HuH-7 (cell line): ENCODE results near the gene AQP12B.

ENCODE experiments used
- DNase-seq: peaks from one replicate; pipeline ENCODE4 v3.0.0; 2011; ENCODE audit warnings: low spot score

The AQP12B gene

GRCh38 chr2:240717681-240718581 is 35.2 kb upstream of the AQP12B start:
- no peak for DNase-seq

DNA sequence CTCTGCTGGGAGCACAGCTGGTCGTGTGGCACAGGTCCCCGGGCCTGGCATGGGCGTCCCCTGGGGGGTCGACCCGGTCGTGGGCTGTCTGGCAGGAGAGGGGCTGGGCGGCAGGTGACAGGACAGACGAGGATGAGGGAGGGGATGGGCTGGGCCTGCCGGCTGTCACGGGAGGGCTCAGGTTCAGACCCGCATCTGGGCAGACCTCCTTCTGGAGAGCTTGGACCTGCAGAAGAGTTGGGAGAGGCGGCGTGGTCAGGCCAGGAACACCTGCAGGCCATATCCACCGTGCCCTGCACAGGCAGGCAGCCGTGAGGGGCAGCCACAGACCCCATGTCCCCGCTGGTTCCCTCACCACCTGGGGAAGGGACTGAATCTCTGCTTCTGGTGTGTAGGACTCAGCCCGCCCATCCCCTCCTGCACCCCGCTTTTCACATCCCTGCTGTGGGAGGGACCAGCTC is 34.5 kb upstream of the AQP12B start:
- no peak for DNase-seq

GRCh38 chr2:240716130-240716798 is 33.6 kb upstream of the AQP12B start:
- no peak for DNase-seq

GRCh38 chr2:240714747-240715725 is 32.4 kb upstream of the AQP12B start:
- no peak for DNase-seq

DNA sequence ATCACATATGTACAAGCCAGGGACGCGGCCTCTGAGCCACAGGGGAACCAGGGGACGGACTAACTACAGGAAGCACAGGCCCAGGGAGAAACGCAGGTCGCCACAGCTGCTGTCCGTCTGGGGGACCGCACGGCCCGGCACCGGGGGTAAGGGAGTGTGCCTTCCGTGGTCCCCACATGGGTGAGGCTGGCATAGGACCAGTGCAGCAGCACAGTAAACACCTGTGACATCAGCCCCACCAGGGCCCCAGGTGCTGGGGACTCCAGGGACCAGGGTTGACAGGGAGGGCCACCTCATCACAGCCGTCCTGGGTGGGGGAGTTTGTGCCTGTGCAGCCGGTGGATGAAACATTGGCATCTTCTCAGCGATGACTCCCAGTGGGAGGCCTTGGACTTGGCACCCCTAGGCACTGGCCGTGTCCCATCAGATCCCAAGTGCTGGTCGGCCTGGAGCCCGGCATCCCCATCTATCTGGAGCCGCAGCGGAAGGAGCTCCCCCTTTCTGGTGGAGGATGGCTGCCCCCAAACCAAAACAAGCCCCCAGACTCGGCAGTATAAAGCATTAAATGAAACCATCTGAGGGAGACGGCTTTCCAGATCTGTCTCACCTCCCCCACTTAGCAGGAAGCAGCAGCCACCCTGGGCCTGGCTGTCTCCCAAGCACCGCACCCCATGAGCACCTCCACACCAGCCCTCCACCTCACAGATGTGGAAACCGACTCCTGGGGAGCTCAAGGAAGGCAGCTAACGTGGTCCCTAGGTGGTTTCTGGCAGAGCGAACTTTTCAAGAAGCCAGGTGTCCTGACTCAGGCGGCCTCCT is 31.5 kb upstream of the AQP12B start:
- DNase-seq, result no peak

DNA sequence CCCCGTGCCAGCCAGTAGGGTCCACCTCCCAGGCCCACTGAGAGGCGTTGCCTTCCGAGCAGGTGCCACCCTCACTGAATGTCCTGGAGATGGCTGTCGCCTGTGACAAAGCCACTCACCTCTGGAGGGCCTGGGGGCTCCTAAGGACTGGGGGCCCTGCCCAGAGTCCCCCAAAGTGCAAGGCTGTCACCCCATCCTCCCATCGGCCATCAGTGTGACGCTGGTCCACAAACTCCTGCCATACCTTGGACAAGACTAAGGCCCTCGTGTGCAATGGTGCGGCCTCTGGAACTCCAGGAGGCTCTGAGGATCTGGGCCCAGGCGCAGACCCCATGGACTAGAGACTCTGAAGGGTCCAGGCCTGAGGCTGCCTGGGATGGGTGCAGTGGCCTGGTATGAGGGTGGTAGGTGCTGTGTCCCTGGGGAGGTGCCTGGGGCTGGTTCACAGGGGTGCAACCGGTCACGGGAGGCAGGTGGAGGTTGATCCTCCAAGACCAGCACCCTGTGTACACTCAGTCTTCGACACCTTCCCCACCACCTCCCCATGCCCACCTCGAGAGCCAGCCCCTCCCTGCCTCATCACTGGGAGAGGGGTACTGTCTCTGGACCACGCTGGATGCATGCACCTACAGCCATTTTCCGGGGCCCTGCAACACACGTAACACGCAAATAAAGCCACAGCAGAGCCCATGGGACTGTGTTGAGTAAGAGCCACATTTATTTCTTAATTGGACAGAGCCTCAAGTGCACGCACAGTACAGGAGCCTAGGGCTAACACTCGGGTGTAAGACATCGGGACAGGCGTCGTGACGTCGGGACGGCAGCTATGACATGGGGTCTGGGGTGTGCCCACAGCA is 30.6 kb upstream of the AQP12B start:
- no peak for DNase-seq

- DNase-seq, result no peak
Observed at GRCh38 chr2:240712121-240712520, 29.4 kb upstream of the AQP12B start.

- no peak for DNase-seq
Observed at GRCh38 chr2:240711701-240712100, 29.0 kb upstream of the AQP12B start.

- no peak for DNase-seq
Observed at GRCh38 chr2:240711296-240711695, 28.6 kb upstream of the AQP12B start.

DNA sequence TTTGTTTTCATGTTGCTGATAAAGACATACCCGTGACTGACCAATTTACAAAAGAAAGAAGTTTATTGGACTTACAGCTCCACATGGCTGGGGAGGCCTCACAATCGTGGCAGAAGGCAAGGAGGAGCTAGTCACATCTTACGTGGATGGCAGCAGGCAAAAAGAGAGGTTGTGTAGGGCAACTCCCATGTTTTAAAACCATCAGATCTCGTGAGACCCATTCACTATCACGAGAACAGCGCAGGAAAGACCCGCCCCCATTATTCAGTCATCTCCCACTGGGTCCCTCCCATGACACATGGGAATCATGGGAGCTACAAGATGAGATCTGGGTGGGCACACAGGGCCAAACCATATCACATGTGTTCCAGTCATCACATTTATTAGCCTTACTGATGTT is 25.8 kb upstream of the AQP12B start:
- DNase-seq, result no peak

- DNase-seq, result no peak
Observed at GRCh38 chr2:240707821-240708220, 25.1 kb upstream of the AQP12B start.

GRCh38 chr2:240707043-240707756 is 24.5 kb upstream of the AQP12B start:
- DNase-seq, result no peak

DNA sequence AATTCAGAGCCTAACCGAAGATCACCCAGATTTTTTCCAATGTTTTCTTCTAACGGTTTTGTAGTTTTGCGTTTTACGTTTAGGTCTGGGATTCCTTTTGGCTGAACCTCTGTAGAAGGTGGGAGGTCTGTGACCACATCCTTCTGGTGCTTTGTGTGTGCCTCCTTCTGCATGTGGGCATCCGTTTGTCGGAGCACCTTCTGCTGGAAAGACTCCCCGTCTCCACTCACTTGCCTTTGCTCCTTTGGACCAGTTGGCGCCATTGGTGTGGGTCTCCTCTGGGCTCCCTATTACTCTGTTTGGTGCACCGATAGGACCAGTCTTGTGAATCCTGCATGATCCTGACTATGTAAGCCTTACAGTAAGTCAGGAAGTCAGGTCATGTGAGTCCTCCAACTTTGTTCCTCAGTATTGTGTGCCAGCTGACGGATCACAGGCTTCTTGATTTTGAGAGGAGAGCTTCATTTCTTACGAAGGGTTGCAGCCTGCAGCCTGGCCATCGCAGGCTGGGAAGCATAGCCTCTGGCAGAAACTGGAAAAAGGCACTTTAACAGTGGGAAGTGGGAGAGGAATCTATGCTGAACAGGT is 22.6 kb upstream of the AQP12B start:
- no peak for DNase-seq

DNA sequence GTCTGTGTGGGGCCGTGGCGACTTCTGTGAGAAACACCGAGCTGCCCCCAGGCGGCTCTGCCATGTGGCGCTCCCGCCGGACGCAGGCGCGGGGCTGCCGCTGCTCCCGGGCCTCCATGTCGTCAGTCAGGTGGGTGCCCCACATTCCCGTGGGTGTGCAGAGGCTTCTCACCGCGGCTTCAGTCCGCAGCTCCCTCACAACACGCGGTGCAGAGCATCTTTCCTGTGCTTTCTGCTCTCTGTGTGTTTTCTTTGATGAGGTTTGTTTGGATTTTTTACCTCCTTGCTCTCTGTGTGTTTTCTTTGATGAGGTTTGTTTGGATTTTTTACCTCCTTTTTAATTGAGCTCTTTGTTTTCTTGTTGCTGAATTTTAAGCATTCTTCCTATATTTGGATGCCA is 22.0 kb upstream of the AQP12B start:
- DNase-seq, result no peak

- DNase-seq, result no peak
Observed at GRCh38 chr2:240703417-240704341, 21.0 kb upstream of the AQP12B start.

DNA sequence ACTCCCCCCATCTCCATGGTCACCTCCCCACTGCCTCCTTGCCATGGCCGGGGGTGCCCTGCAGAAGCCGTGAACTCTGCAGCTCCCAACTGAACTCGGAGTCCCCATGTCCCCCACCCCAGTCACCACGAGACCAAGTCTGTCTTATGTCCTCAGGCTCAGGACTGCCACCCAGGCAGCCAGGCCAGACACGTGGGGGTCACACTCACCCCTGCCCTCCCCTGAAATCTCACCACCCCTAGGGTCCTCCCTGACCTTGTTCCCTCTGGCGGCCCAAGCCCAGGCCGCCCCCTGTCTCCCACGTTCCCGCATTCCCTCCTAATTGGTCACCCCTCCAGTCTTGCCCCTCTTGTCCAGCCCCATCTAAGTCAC is 19.9 kb upstream of the AQP12B start:
- no peak for DNase-seq

DNA sequence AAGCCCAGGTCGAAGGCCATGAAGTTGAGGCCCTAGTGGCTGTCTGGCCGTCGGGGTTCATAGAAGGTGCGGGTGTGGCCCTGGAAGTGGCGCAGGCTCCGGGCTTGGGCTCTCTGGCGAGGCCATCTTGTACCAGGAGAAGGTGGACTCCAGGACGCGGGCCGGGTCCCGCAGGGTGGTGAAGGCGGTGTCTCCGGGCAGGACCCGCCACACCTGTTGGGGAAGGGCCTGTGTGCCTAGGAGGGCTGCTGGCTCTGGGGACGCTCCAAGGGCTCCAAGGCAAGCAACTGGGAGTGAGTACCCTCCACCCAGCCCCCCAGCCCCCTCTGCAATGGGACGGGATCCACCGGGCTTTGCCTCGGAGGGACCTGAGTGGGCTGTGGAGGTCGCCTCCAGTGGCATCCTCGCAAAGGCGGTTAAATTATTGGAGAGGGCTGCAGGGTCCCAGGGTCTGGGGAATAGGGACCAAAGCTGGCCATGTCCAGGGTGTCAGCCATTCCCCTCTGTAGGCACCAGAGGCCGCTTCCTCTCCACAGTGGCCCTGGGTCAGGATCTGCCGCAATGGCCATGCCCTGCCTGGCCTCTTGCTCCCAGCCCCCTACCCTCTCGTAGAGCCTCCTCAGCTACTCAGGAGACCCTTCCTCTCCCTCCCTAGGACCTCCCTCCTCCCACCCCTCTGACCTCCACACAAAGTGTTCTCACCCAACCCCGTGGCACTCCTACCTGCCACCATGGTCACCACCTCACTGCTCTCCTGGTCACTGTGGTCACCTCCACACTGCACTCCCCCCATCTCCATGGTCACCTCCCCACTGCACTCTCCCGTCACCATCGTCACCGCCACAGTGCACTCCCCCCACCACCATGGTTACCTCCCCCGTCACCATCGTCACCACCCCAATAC is 19.3 kb upstream of the AQP12B start:
- DNase-seq, result no peak
